HepG2 (cell line): ENCODE measurements around the gene ZFP36L2. TPM values are rescaled to one million over a fixed set of nuclear protein-coding genes. Genes with fewer than 3 reads are reported as not detected.

Experiments used
- AGO1 ChIP-seq: fragments of 200-400 bp; formaldehyde crosslinking; IDR thresholded peaks from 2 replicates; pipeline ENCODE4 v1.6.1; 2017; ENCODE audit warnings: mild to moderate bottlenecking, low read depth, low read length, moderate library complexity; ENCODE audit not compliant: poor library complexity, severe bottlenecking
- ARID3A ChIP-seq: IDR thresholded peaks from 2 replicates; pipeline ENCODE4 v1.6.1; 2012; ENCODE audit warnings: low read depth, low read length, improper control_type of control experiment
- FOXK1 ChIP-seq: sonication (generic); formaldehyde crosslinking; IDR thresholded peaks from 2 replicates; pipeline ENCODE4 v1.4.0; 2020; ENCODE audit warnings: low read depth, missing genetic modification reagents, borderline replicate concordance
- FOXM1 ChIP-seq: sonication (generic); formaldehyde crosslinking; IDR thresholded peaks from 2 replicates; pipeline ENCODE4 v1.5.0; 2020; ENCODE audit warnings: missing genetic modification reagents
- GRHL1 ChIP-seq: sonication (generic); formaldehyde crosslinking; conservative IDR thresholded peaks from 2 replicates; pipeline ENCODE4 v1.8.0; 2022; ENCODE audit warnings: missing genetic modification reagents
- HOMEZ ChIP-seq: IDR thresholded peaks from 2 replicates; pipeline ENCODE4 v1.6.1; 2016; ENCODE audit warnings: low read depth
- NR2F6 ChIP-seq, 2 experiments: IDR thresholded peaks; 2 replicates each; pipeline ENCODE4 v1.6.1; 2016; ENCODE audit warnings: antibody characterized with exemption in 1 of 2, mild to moderate bottlenecking in 1 of 2
- RBAK ChIP-seq: sonication (generic); formaldehyde crosslinking; IDR thresholded peaks from 2 replicates; pipeline ENCODE4 v1.5.1; 2020; ENCODE audit warnings: mild to moderate bottlenecking, missing genetic modification reagents
- TEAD3 ChIP-seq: optimal IDR thresholded peaks from 2 replicates; pipeline ENCODE3; 2016; ENCODE audit warnings: borderline replicate concordance
- ZNF17 ChIP-seq: sonication (generic); formaldehyde crosslinking; IDR thresholded peaks from 2 replicates; pipeline ENCODE4 v1.5.0; 2020; ENCODE audit warnings: mild to moderate bottlenecking, missing genetic modification reagents
- ZNF205 ChIP-seq: IDR thresholded peaks from 2 replicates; pipeline ENCODE4 v1.6.1; 2018; ENCODE audit warnings: missing biosample characterization, missing genetic modification reagents
- ZNF326 ChIP-seq: sonication (generic); formaldehyde crosslinking; IDR thresholded peaks from 2 replicates; pipeline ENCODE4 v1.4.0; 2020; ENCODE audit warnings: missing genetic modification reagents, borderline replicate concordance
- ZNF430 ChIP-seq: sonication (generic); formaldehyde crosslinking; IDR thresholded peaks from 2 replicates; pipeline ENCODE4 v1.9.0; 2021; ENCODE audit warnings: mild to moderate bottlenecking, missing genetic modification reagents
- ZNF552 ChIP-seq: sonication (generic); formaldehyde crosslinking; IDR thresholded peaks from 2 replicates; pipeline ENCODE4 v1.9.0; 2022; ENCODE audit warnings: missing genetic modification reagents, mild to moderate bottlenecking, borderline replicate concordance
- ZNF563 ChIP-seq: sonication (generic); formaldehyde crosslinking; IDR thresholded peaks from 2 replicates; pipeline ENCODE4 v1.8.0; 2022; ENCODE audit warnings: mild to moderate bottlenecking, moderate library complexity, missing genetic modification reagents
- polyA plus RNA-seq, 8 experiments: library from polyadenylated mRNA; depleted of rRNA in 3 of 8; stranded (reverse) in 7 of 8; unstranded in 1 of 8; fragments of >200 nt; fragmentation: Illumina TruSeq in 4 of 8; extraction: Trizol in 4 of 8; gene quantifications; 2 replicates each; pipeline versions ENCODE4 v1.2.1 to v1.2.3, GENCODE V29; 2011 to 2016; ENCODE audit warnings: low read depth in 4 of 8, missing spikeins in 1 of 8, mixed read lengths in 1 of 8; ENCODE audit not compliant: insufficient read depth in 1 of 8
- total RNA-seq, 5 experiments: library from RNA; depleted of rRNA; stranded (reverse); fragments of >200 nt; fragmentation: Illumina TruSeq; extraction: Trizol; gene quantifications; 2 replicates each; pipeline ENCODE4 v1.2.3, GENCODE V29; 2016; ENCODE audit warnings: low read depth in 1 of 5
- TF ChIP-seq, protein P1 (sequence below): sonication (generic); formaldehyde crosslinking; IDR thresholded peaks from 2 replicates; pipeline ENCODE4 v1.5.0; 2020; ENCODE audit warnings: mild to moderate bottlenecking, missing genetic modification reagents
- TF ChIP-seq, protein P2 (sequence below): sonication (generic); formaldehyde crosslinking; IDR thresholded peaks from 2 replicates; pipeline ENCODE4 v1.9.0; 2022; ENCODE audit warnings: missing genetic modification reagents, mild to moderate bottlenecking, borderline replicate concordance
- TF ChIP-seq, protein P3 (sequence below): sonication (generic); formaldehyde crosslinking; IDR thresholded peaks from 2 replicates; pipeline ENCODE4 v1.4.0; 2020; ENCODE audit warnings: mild to moderate bottlenecking, low read depth, missing genetic modification reagents

ZFP36L2 gene
- total and polyA plus RNA-seq, 2 of the 13 experiments (the other 11 are each of a cell fraction or from before 2014, with no cell fraction given) = 11.2 to 21.8 TPM

DNA sequence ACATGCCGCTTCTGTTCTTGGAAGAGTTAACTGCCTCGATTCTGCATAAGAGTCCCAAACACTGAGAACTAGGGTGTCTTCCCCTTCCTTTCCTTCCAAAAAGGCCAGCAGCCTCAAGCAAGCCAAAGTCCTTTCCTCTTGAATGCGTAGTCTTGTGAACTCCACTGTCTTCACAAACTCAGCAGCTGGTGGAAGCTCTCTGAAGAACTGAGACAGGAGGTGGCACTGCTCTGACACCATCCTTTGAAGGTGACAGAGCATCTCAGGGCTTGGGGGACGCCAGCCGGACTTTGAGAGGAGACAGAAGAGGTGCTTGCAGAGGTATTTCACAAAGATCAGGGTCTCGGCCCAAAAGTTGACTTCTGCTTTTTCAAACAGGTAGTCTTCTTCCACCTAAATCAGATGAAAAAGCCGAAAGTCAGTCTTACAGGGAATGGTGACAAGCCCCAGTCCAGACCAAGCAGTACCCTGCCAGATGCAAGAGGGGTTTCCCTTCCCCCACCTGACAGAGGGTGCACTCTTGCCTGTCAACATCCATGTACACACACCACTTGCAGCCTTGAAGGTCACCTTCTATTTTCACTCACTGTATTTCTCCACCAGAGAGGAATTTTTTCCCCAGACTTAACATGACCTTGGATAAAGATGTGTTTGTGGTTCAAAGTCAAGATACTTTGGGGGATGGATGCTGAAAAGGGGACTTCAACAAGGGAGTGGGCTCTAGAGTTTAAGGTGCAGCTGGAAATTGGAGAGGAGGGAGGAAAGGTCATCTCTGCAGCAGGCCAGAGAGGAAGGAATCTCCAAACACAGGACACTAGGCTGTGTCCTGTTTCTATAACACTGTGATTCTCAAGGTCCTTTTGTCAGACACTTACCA is 4.8 kb upstream of the ZFP36L2 start (continued):
- TF ChIP-seq ZNF326 (no peak), ZNF552 (CRISPR knock-in tag) (no peak), FOXM1 (CRISPR knock-in tag) (no peak), ZNF430 (CRISPR knock-in tag) (no peak), AGO1 (no peak), GRHL1 (no peak), ARID3A (no peak), TEAD3 (CRISPR knock-in tag) (no peak), HOMEZ (CRISPR knock-in tag) (no peak), NR2F6 (IDR thresholded peaks at IDR 0.05) (peak; percentile 39; the same call in 1 of the 2 replicates), NR2F6 (CRISPR knock-in tag; IDR thresholded peaks at IDR 0.05) (no peak), RBAK (CRISPR knock-in tag) (0 out of 2 replicates have a peak, but pooled peaks have one; percentile 16), ZNF17 (CRISPR knock-in tag) (no peak), ZNF563 (CRISPR knock-in tag) (0 out of 2 replicates have a peak, but pooled peaks have one; percentile 32), FOXK1 (0 out of 2 replicates have a peak, but pooled peaks have one; percentile 50), ZNF205 (CRISPR knock-in tag) (no peak)
- TF ChIP-seq, protein P1, sequence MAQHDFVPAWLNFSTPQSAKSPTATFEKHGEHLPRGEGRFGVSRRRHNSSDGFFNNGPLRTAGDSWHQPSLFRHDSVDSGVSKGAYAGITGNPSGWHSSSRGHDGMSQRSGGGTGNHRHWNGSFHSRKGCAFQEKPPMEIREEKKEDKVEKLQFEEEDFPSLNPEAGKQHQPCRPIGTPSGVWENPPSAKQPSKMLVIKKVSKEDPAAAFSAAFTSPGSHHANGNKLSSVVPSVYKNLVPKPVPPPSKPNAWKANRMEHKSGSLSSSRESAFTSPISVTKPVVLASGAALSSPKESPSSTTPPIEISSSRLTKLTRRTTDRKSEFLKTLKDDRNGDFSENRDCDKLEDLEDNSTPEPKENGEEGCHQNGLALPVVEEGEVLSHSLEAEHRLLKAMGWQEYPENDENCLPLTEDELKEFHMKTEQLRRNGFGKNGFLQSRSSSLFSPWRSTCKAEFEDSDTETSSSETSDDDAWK (CRISPR knock-in tag) = no peak
- TF ChIP-seq, protein P2, sequence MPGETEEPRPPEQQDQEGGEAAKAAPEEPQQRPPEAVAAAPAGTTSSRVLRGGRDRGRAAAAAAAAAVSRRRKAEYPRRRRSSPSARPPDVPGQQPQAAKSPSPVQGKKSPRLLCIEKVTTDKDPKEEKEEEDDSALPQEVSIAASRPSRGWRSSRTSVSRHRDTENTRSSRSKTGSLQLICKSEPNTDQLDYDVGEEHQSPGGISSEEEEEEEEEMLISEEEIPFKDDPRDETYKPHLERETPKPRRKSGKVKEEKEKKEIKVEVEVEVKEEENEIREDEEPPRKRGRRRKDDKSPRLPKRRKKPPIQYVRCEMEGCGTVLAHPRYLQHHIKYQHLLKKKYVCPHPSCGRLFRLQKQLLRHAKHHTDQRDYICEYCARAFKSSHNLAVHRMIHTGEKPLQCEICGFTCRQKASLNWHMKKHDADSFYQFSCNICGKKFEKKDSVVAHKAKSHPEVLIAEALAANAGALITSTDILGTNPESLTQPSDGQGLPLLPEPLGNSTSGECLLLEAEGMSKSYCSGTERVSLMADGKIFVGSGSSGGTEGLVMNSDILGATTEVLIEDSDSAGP (CRISPR knock-in tag) = no peak
- TF ChIP-seq, protein P3, sequence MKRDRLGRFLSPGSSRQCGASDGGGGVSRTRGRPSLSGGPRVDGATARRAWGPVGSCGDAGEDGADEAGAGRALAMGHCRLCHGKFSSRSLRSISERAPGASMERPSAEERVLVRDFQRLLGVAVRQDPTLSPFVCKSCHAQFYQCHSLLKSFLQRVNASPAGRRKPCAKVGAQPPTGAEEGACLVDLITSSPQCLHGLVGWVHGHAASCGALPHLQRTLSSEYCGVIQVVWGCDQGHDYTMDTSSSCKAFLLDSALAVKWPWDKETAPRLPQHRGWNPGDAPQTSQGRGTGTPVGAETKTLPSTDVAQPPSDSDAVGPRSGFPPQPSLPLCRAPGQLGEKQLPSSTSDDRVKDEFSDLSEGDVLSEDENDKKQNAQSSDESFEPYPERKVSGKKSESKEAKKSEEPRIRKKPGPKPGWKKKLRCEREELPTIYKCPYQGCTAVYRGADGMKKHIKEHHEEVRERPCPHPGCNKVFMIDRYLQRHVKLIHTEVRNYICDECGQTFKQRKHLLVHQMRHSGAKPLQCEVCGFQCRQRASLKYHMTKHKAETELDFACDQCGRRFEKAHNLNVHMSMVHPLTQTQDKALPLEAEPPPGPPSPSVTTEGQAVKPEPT = no peak
